Measurements from ENCODE around the gene SLC23A2. TPM values are rescaled to one million over a fixed set of nuclear protein-coding genes. Genes with fewer than 3 reads are reported as not detected.
A peak's percentile ranks its signal among the peaks of the same experiment; 100 is the strongest.

Gene SLC23A2
- total RNA-seq, 4 donors from 2014 or later: 4.6 to 15.2 (median 7.9) TPM

- H3K4me3 ChIP-seq (ENCODE audit: low read depth, poor library complexity, severe bottlenecking): no peak overlapping the region
- no peak for TF ChIP-seq POLR2A (IDR thresholded peaks at IDR 0.05)
- no peak for TF ChIP-seq CTCF (IDR thresholded peaks at IDR 0.05)
- intact Hi-C loops (cut with DNase I; ENCODE audit: low total_unique reads): no loop called here
- WGBS, 2 donors: 96 to 97% methylated on average over 19 of the region's 19 CpGs
- DNase-seq (ENCODE audit: low spot score in 2 of 2): no peak
Measured at GRCh38 chr20:4856022-4856755, 145.1 kb downstream of the SLC23A2 start.

GRCh38 chr20:4855555-4855954, 145.8 kb downstream of the SLC23A2 start:
- TF ChIP-seq POLR2A (IDR thresholded peaks at IDR 0.05) (no peak), CTCF (IDR thresholded peaks at IDR 0.05) (no peak)
- 89 to 93% methylated on average over 14 of the region's 14 CpGs for WGBS, 2 donors
- intact Hi-C loops (cut with DNase I; ENCODE audit: low total_unique reads): no loop called here
- no peak overlapping the region for H3K4me3 ChIP-seq (ENCODE audit: low read depth, poor library complexity, severe bottlenecking)
- no peak for DNase-seq (ENCODE audit: low spot score in 2 of 2)

GRCh38 chr20:4855097-4855496, 146.2 kb downstream of the SLC23A2 start:
- DNase-seq (ENCODE audit: low spot score in 2 of 2): no peak
- intact Hi-C loops (cut with DNase I; ENCODE audit: low total_unique reads): no loop called here
- 93 to 96% methylated on average over 12 of the region's 12 CpGs for WGBS, 2 donors
- TF ChIP-seq CTCF (IDR thresholded peaks at IDR 0.05) (no peak), POLR2A (IDR thresholded peaks at IDR 0.05) (no peak)
- H3K4me3 ChIP-seq (ENCODE audit: low read depth, poor library complexity, severe bottlenecking): no peak overlapping the region

- no peak overlapping the region for H3K4me3 ChIP-seq (ENCODE audit: low read depth, poor library complexity, severe bottlenecking)
- intact Hi-C loops (cut with DNase I; ENCODE audit: low total_unique reads): no loop called here
- 87 to 91% methylated on average over 4 of the region's 4 CpGs for WGBS, 2 donors
- TF ChIP-seq CTCF (IDR thresholded peaks at IDR 0.05): no peak
- no peak for TF ChIP-seq POLR2A (IDR thresholded peaks at IDR 0.05)
- no peak for DNase-seq (ENCODE audit: low spot score in 2 of 2)
Measured at GRCh38 chr20:4854561-4854901, 146.8 kb downstream of the SLC23A2 start.

- WGBS, 2 donors: 87 to 94% methylated on average over 9 of the region's 9 CpGs
- no peak overlapping the region for H3K4me3 ChIP-seq (ENCODE audit: low read depth, poor library complexity, severe bottlenecking)
- intact Hi-C loops (cut with DNase I; ENCODE audit: low total_unique reads): no loop called here
- peak in 1 of 2 donors; percentile 75 for DNase-seq (ENCODE audit: low spot score in 2 of 2)
- TF ChIP-seq CTCF (IDR thresholded peaks at IDR 0.05): no peak
- TF ChIP-seq POLR2A (IDR thresholded peaks at IDR 0.05): no peak
Measured at GRCh38 chr20:4853757-4854560, 147.4 kb downstream of the SLC23A2 start.
